H9 (cell line): ENCODE measurements around the gene RCAN2. TPM values are rescaled to one million over a fixed set of nuclear protein-coding genes. Genes with fewer than 3 reads are reported as not detected.

Source experiments
- DNase-seq: peaks from one replicate; pipeline ENCODE4 v3.0.0-alpha.2; 2017
- H2AFZ ChIP-seq: one replicate; pipeline ENCODE4 v1.6.1; 2013; ENCODE audit warnings: mild to moderate bottlenecking, low read length, control low read depth, moderate library complexity
- H2AK5ac ChIP-seq: 2 replicates; pipeline ENCODE4 v1.6.1; 2013; ENCODE audit warnings: low read length, control low read depth, mixed read lengths; ENCODE audit not compliant: insufficient read length
- H2BK120ac ChIP-seq: one replicate; pipeline ENCODE4 v1.6.1; 2013; ENCODE audit warnings: low read depth, mild to moderate bottlenecking, low read length, control low read depth, inconsistent platforms; ENCODE audit not compliant: poor library complexity, severe bottlenecking
- H2BK12ac ChIP-seq: 2 replicates; pipeline ENCODE4 v1.6.1; 2013; ENCODE audit warnings: low read length, control low read depth, mixed read lengths, low read depth; ENCODE audit not compliant: insufficient read length
- H2BK15ac ChIP-seq: 2 replicates; pipeline ENCODE4 v1.6.1; 2013; ENCODE audit warnings: low read depth, low read length, control low read depth
- H2BK20ac ChIP-seq: one replicate; pipeline ENCODE4 v1.6.1; 2013; ENCODE audit warnings: low read depth, mild to moderate bottlenecking, low read length, control low read depth, inconsistent platforms; ENCODE audit not compliant: poor library complexity, severe bottlenecking
- H2BK5ac ChIP-seq: 2 replicates; pipeline ENCODE4 v1.6.1; 2013; ENCODE audit warnings: low read length, control low read depth, mixed read lengths; ENCODE audit not compliant: insufficient read length
- H3K14ac ChIP-seq: 2 replicates; pipeline ENCODE4 v1.6.1; 2013; ENCODE audit warnings: low read length, control low read depth; ENCODE audit not compliant: insufficient read depth
- H3K18ac ChIP-seq: 2 replicates; pipeline ENCODE4 v1.6.1; 2013; ENCODE audit warnings: low read depth, mild to moderate bottlenecking, mixed read lengths, low read length, control low read depth; ENCODE audit not compliant: insufficient read length
- H3K23ac ChIP-seq: 2 replicates; pipeline ENCODE4 v1.6.1; 2013; ENCODE audit warnings: low read length, control low read depth, mixed read lengths, low read depth; ENCODE audit not compliant: insufficient read length
- H3K23me2 ChIP-seq: 2 replicates; pipeline ENCODE4 v1.6.1; 2013; ENCODE audit warnings: low read depth, mild to moderate bottlenecking, mixed read lengths, low read length, control low read depth; ENCODE audit not compliant: insufficient read length, poor library complexity, severe bottlenecking
- H3K27ac ChIP-seq: 2 replicates; pipeline ENCODE4 v1.5.1; 2013; ENCODE audit warnings: low read length, control low read depth, mixed read lengths, low read depth; ENCODE audit not compliant: insufficient read length
- H3K27me3 ChIP-seq: 2 replicates; pipeline ENCODE4 v1.6.1; 2013; ENCODE audit warnings: low read length, control low read depth, inconsistent platforms; ENCODE audit not compliant: insufficient read depth
- H3K4ac ChIP-seq: 2 replicates; pipeline ENCODE4 v1.6.1; 2013; ENCODE audit warnings: low read depth, mild to moderate bottlenecking, control low read depth, inconsistent platforms, low read length, moderate library complexity
- H3K4me1 ChIP-seq: 2 replicates; pipeline ENCODE4 v1.6.1; 2013; ENCODE audit warnings: low read length, control low read depth, inconsistent platforms; ENCODE audit not compliant: insufficient read depth
- H3K4me2 ChIP-seq: 2 replicates; pipeline ENCODE4 v1.6.1; 2013; ENCODE audit warnings: low read length, control low read depth, mixed read lengths; ENCODE audit not compliant: insufficient read length, insufficient read depth
- H3K56ac ChIP-seq: 2 replicates; pipeline ENCODE4 v1.6.1; 2013; ENCODE audit warnings: low read depth, mild to moderate bottlenecking, mixed read lengths, low read length, control low read depth; ENCODE audit not compliant: insufficient read length
- H3K79me1 ChIP-seq: 2 replicates; pipeline ENCODE4 v1.6.1; 2013; ENCODE audit warnings: low read depth, mild to moderate bottlenecking, moderate library complexity, low read length, control low read depth, inconsistent platforms; ENCODE audit not compliant: insufficient read depth, poor library complexity, severe bottlenecking
- H3K79me2 ChIP-seq: 2 replicates; pipeline ENCODE4 v1.6.1; 2013; ENCODE audit warnings: low read length, control low read depth, inconsistent platforms; ENCODE audit not compliant: insufficient read depth
- H3K9ac ChIP-seq: 2 replicates; pipeline ENCODE4 v1.6.1; 2013; ENCODE audit warnings: low read length, control low read depth, mixed read lengths; ENCODE audit not compliant: insufficient read length; ENCODE audit errors: extremely low read depth
- H3K9me3 ChIP-seq: one replicate; pipeline ENCODE4 v1.6.1; 2013; ENCODE audit warnings: low read depth, low read length, inconsistent platforms; ENCODE audit not compliant: control insufficient read depth
- H3T11ph ChIP-seq: one replicate; pipeline ENCODE4 v1.6.1; 2013; ENCODE audit warnings: mild to moderate bottlenecking, low read length, control low read depth, inconsistent platforms
- H4K20me1 ChIP-seq: one replicate; pipeline ENCODE4 v1.6.1; 2013; ENCODE audit not compliant: control insufficient read depth, insufficient read length, insufficient read depth
- H4K5ac ChIP-seq: 2 replicates; pipeline ENCODE4 v1.6.1; 2013; ENCODE audit warnings: low read depth, mild to moderate bottlenecking, mixed read lengths, low read length, control low read depth; ENCODE audit not compliant: insufficient read length
- H4K8ac ChIP-seq: replicated peaks from 2 replicates; pipeline ENCODE4 v1.6.1; 2013; ENCODE audit warnings: low read length, control low read depth, mixed read lengths, low read depth; ENCODE audit not compliant: insufficient read length
- H4K91ac ChIP-seq: 2 replicates; pipeline ENCODE4 v1.6.1; 2013; ENCODE audit warnings: low read depth, mild to moderate bottlenecking, moderate library complexity, mixed read lengths, low read length, control low read depth; ENCODE audit not compliant: insufficient read length
- H3K27ac Mint-ChIP-seq, 3 experiments: 2 replicates in 2 of 3; 3 replicates in 1 of 3; pipeline ENCODE4 v1.8.0; 2020 to 2021; ENCODE audit warnings: mixed read lengths in 3 of 3, mild to moderate bottlenecking in 1 of 3, moderate library complexity in 1 of 3
- H3K27me3 Mint-ChIP-seq: 2 replicates; pipeline ENCODE4 v1.8.0; 2021; ENCODE audit warnings: low read depth, mild to moderate bottlenecking, moderate library complexity, mixed read lengths
- H3K36me3 Mint-ChIP-seq, 3 experiments: 2 replicates in 2 of 3; 3 replicates in 1 of 3; pipeline ENCODE4 v1.8.0; 2020 to 2021; ENCODE audit warnings: low read depth in 3 of 3, mixed read lengths in 3 of 3; ENCODE audit not compliant: insufficient read depth in 1 of 3
- H3K4me1 Mint-ChIP-seq, 2 experiments: 2 replicates each; pipeline ENCODE4 v1.8.0; 2020; ENCODE audit warnings: mixed read lengths in 2 of 2
- H3K4me3 Mint-ChIP-seq, 2 experiments: 2 replicates in 1 of 2; 3 replicates in 1 of 2; pipeline ENCODE4 v1.8.0; 2020 to 2021; ENCODE audit warnings: mild to moderate bottlenecking in 2 of 2, mixed read lengths in 2 of 2, moderate library complexity in 1 of 2
- H3K9me3 Mint-ChIP-seq, 2 experiments: 2 replicates in 1 of 2; 3 replicates in 1 of 2; pipeline ENCODE4 v1.8.0; 2020; ENCODE audit warnings: mild to moderate bottlenecking in 2 of 2, mixed read lengths in 2 of 2, moderate library complexity in 1 of 2
- WGBS: extraction: QIAGEN DNeasy Blood & Tissue Kit; methylation state at CpG from one replicate; pipeline ENCODE4 v1.1.7; 2013; ENCODE audit warnings: missing lambda C conversion rate, low lambda C conversion rate, mixed read lengths; ENCODE audit not compliant: insufficient read length; ENCODE audit errors: extremely low coverage; 5-methylcytosine and 5-hydroxymethylcytosine counted together
- total RNA-seq: library from RNA; stranded (reverse); gene quantifications from 2 replicates; pipeline ENCODE4 v1.2.1, GENCODE V29; 2021
- TF ChIP-seq, protein P1 (sequence below): fragments of 200-600 bp; sonication (generic); conservative IDR thresholded peaks from 3 replicates; pipeline ENCODE4 v1.8.0; 2021; ENCODE audit warnings: antibody characterized with exemption, mild to moderate bottlenecking

The RCAN2 gene
- total RNA-seq, 1 experiment from 2014 or later = 3.0 TPM

GRCh38 chr6:46244670-46245069 is 246.6 kb downstream of the RCAN2 start:
- Histone ChIP-seq H4K20me1 (no peaks in the 10 kb centered on the region), H3K56ac (no peak overlapping the region), H3K27me3 (no peaks in the 10 kb centered on the region), H2AFZ (no peak overlapping the region), H2BK120ac (no peak overlapping the region), H3K4ac (no peak overlapping the region), H3K79me1 (no peaks in the 10 kb centered on the region), H3K14ac (no peak overlapping the region), H2BK12ac (no peak overlapping the region), H3K27ac (no peak overlapping the region), H3K4me2 (no peak overlapping the region), H2BK15ac (no peak overlapping the region), H3T11ph (no peak overlapping the region), H3K18ac (no peak overlapping the region), H2AK5ac (no peak overlapping the region), H3K9me3 (no peaks in the 10 kb centered on the region), H2BK20ac (no peak overlapping the region), H3K23ac (no peak overlapping the region), H4K91ac (no peak overlapping the region), H3K4me1 (no peaks in the 10 kb centered on the region), H4K8ac (no peak overlapping the region), H3K79me2 (no peaks in the 10 kb centered on the region), H3K23me2 (no peaks in the 10 kb centered on the region), H3K9ac (no peak overlapping the region), H4K5ac (no peak overlapping the region), H2BK5ac (no peak overlapping the region)
- no peak overlapping the region for H3K27ac Mint-ChIP-seq
- no peaks in the 10 kb centered on the region for H3K36me3 Mint-ChIP-seq
- WGBS = no CpG with 5 or more reads among the region's 1 CpG
- TF ChIP-seq, protein P1, sequence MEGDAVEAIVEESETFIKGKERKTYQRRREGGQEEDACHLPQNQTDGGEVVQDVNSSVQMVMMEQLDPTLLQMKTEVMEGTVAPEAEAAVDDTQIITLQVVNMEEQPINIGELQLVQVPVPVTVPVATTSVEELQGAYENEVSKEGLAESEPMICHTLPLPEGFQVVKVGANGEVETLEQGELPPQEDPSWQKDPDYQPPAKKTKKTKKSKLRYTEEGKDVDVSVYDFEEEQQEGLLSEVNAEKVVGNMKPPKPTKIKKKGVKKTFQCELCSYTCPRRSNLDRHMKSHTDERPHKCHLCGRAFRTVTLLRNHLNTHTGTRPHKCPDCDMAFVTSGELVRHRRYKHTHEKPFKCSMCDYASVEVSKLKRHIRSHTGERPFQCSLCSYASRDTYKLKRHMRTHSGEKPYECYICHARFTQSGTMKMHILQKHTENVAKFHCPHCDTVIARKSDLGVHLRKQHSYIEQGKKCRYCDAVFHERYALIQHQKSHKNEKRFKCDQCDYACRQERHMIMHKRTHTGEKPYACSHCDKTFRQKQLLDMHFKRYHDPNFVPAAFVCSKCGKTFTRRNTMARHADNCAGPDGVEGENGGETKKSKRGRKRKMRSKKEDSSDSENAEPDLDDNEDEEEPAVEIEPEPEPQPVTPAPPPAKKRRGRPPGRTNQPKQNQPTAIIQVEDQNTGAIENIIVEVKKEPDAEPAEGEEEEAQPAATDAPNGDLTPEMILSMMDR = no peak
- no peak overlapping the region for H3K4me3 Mint-ChIP-seq
- H3K27me3 Mint-ChIP-seq = no peaks in the 10 kb centered on the region
- H3K9me3 Mint-ChIP-seq = no peaks in the 10 kb centered on the region
- DNase-seq = no peak
- H3K4me1 Mint-ChIP-seq = no peaks in the 10 kb centered on the region
